UCSD-AML1 (cell line): Measurements from ENCODE around the gene EDA.

ENCODE experiments used
- DNase-seq: peaks from one replicate; lab custom pipeline; 2025; ENCODE audit not compliant: unreplicated experiment; lab: John Stamatoyannopoulos, UW

Gene EDA

GRCh38 chrX:70054391-70054790 lies 438.5 kb downstream of the EDA start:
- DNase-seq = no peak

GRCh38 chrX:70062076-70062475 lies 446.2 kb downstream of the EDA start, which contains the start of gene OTUD6A:
Gene OTUD6A, plus strand, starts transcription at chrX:70062457. Its CDS starts 68 bp downstream, at chrX:70062525.
- DNase-seq = no peak

- DNase-seq = no peak
These were observed 447.1 kb downstream of the EDA start for GRCh38 chrX:70062961-70063550.

- no peak for DNase-seq
These were observed 450.7 kb downstream of the EDA start for GRCh38 chrX:70066646-70067045.

- DNase-seq = no peak
These were observed 463.4 kb downstream of the EDA start for GRCh38 chrX:70079297-70079696.

- DNase-seq = no peak
These were observed 464.0 kb downstream of the EDA start for GRCh38 chrX:70079870-70080269.

- DNase-seq = no peak
These were observed 466.8 kb downstream of the EDA start for GRCh38 chrX:70082723-70083122.

- no peak for DNase-seq
These were observed 468.8 kb downstream of the EDA start for GRCh38 chrX:70084592-70085240.

GRCh38 chrX:70087857-70088630 lies 472.1 kb downstream of the EDA start:
- no peak for DNase-seq

GRCh38 chrX:70088751-70089150 lies 472.8 kb downstream of the EDA start:
- DNase-seq = no peak
